HEK293T (cell line): ENCODE results near the gene GTPBP6.
"Not testable (repeated sequence)": the region's sequence is repeated elsewhere in the genome, so short reads cannot be mapped to it uniquely, and the experiment has no call there.

ENCODE experiments used
- BHLHE40 ChIP-seq: fragments of 450-650 bp; IDR thresholded peaks from 2 replicates; pipeline ENCODE4 v1.6.1; 2016; ENCODE audit warnings: mild to moderate bottlenecking, moderate library complexity, borderline replicate concordance
- NFRKB ChIP-seq: fragments of 450-650 bp; IDR thresholded peaks from 2 replicates; pipeline ENCODE4 v1.6.1; 2016; ENCODE audit warnings: mild to moderate bottlenecking, moderate library complexity
- SUZ12 ChIP-seq: fragments of 450-650 bp; IDR thresholded peaks from 2 replicates; pipeline ENCODE4 v1.6.1; 2016; ENCODE audit warnings: mild to moderate bottlenecking

GRCh38 chrX:324664-325063 lies 6.1 kb upstream of the GTPBP6 start:
- TF ChIP-seq SUZ12, BHLHE40, NFRKB: not testable (repeated sequence)
